B cell (primary cell): ENCODE results near the gene TOMM40. TPM values are rescaled to one million over a fixed set of nuclear protein-coding genes. Genes with fewer than 3 reads are reported as not detected.

Experiments
- ATAC-seq: fragments of 200-7000 bp; cut with Tn5 transposase; one replicate; pipeline ENCODE4 v1.10.0; 2021; ENCODE audit warnings: low read depth, mild to moderate bottlenecking, moderate number of reproducible peaks, moderate library complexity
- CTCF ChIA-PET: fragments of 350-600 bp; sonication (Branson Sonifier 250); formaldehyde crosslinking; loops from one replicate; lab custom pipeline; 2021; ENCODE audit warnings: antibody characterized with exemption, inconsistent platforms; lab: Charles Lee
- POLR2A ChIA-PET: fragments of 350-600 bp; sonication (Branson Sonifier 250); formaldehyde crosslinking; loops from one replicate; lab custom pipeline; 2021; ENCODE audit warnings: antibody characterized with exemption; lab: Charles Lee
- DNase-seq: peaks from one replicate; pipeline ENCODE4 v3.0.0; 2013
- H2AFZ ChIP-seq: 2 replicates; pipeline ENCODE4 v1.6.1; 2012; ENCODE audit warnings: mild to moderate bottlenecking, low read depth, low read length; ENCODE audit not compliant: insufficient read depth, poor library complexity, severe bottlenecking
- H3K27ac ChIP-seq, 2 donors: 1 replicate in 1 of 2; 2 replicates in 1 of 2; pipeline ENCODE4 v1.5.1; 2012 to 2013; ENCODE audit warnings: low read length in 2 of 2, mild to moderate bottlenecking in 2 of 2, moderate library complexity in 1 of 2
- H3K27me3 ChIP-seq, 4 experiments: fragments of 200-600 bp in 1 of 4; sonication (generic) in 1 of 4; replicated peaks in 1 of 4; 1 replicate in 2 of 4; 2 replicates in 2 of 4; pipeline versions ENCODE4 v1.6.1 to v1.7.0; 2013 to 2016; ENCODE audit warnings: low read length in 3 of 4, mild to moderate bottlenecking in 2 of 4, mixed read lengths in 1 of 4, moderate library complexity in 1 of 4; ENCODE audit not compliant: insufficient read depth in 4 of 4, control insufficient read depth in 3 of 4; ENCODE audit errors: control extremely low read depth in 1 of 4
- H3K36me3 ChIP-seq, 2 experiments: replicated peaks in 1 of 2; 1 replicate in 1 of 2; 2 replicates in 1 of 2; pipeline versions ENCODE4 v1.6.1 to v1.7.1; 2013; ENCODE audit warnings: low read length in 1 of 2; ENCODE audit not compliant: insufficient read depth in 2 of 2, control insufficient read depth in 1 of 2; ENCODE audit errors: control extremely low read depth in 1 of 2, extremely low read depth in 1 of 2
- H3K4me1 ChIP-seq, 2 donors: fragments of 200-600 bp in 1 of 2; sonication (generic) in 1 of 2; 1 replicate in 1 of 2; 2 replicates in 1 of 2; pipeline versions ENCODE4 v1.5.1 to v1.6.1; 2013 to 2017; ENCODE audit warnings: low read length in 2 of 2; ENCODE audit not compliant: control insufficient read depth in 2 of 2, insufficient read depth in 2 of 2
- H3K4me2 ChIP-seq: replicated peaks from 2 replicates; pipeline ENCODE3; 2012; ENCODE audit warnings: mild to moderate bottlenecking, low read depth, low read length; ENCODE audit not compliant: poor library complexity, severe bottlenecking
- H3K4me3 ChIP-seq, 5 experiments: fragments of 200-600 bp in 1 of 5; sonication (generic) in 1 of 5; 1 replicate in 3 of 5; 2 replicates in 2 of 5; pipeline versions ENCODE4 v1.5.1 to v1.7.0; 2011 to 2016; ENCODE audit warnings: low read length in 4 of 5, mild to moderate bottlenecking in 4 of 5, low read depth in 2 of 5, control low read depth in 1 of 5, moderate library complexity in 1 of 5; ENCODE audit not compliant: insufficient read depth in 1 of 5; ENCODE audit errors: control extremely low read depth in 1 of 5, extremely low read depth in 1 of 5
- H3K79me2 ChIP-seq: fragments of 200-600 bp; sonication (generic); one replicate; pipeline ENCODE4 v1.6.0; 2016; ENCODE audit warnings: low read length; ENCODE audit not compliant: control insufficient read depth, insufficient read depth
- H3K9ac ChIP-seq: fragments of 200-600 bp; sonication (generic); 2 replicates; pipeline ENCODE4 v1.6.1; 2017; ENCODE audit warnings: mild to moderate bottlenecking, low read length, moderate library complexity
- H3K9me3 ChIP-seq, 3 donors: one replicate each; pipeline versions ENCODE4 v1.6.1 to v1.7.1; 2013; ENCODE audit warnings: low read length in 2 of 3; ENCODE audit not compliant: control insufficient read depth in 2 of 3, insufficient read depth in 1 of 3; ENCODE audit errors: control extremely low read depth in 1 of 3
- H4K20me1 ChIP-seq: 2 replicates; pipeline ENCODE4 v1.6.0; 2012; ENCODE audit warnings: mild to moderate bottlenecking, low read length; ENCODE audit not compliant: insufficient read depth, control insufficient read depth, poor library complexity, severe bottlenecking
- H3K27ac Mint-ChIP-seq: one replicate; pipeline ENCODE4 v1.8.0; 2021; ENCODE audit warnings: mixed read lengths
- H3K27me3 Mint-ChIP-seq: one replicate; pipeline ENCODE4 v1.8.0; 2021; ENCODE audit warnings: mixed read lengths
- H3K4me1 Mint-ChIP-seq: one replicate; pipeline ENCODE4 v1.8.0; 2021; ENCODE audit warnings: mixed read lengths
- H3K4me3 Mint-ChIP-seq: one replicate; pipeline ENCODE4 v1.8.0; 2021; ENCODE audit warnings: mixed read lengths
- H3K9me3 Mint-ChIP-seq: one replicate; pipeline ENCODE4 v1.8.0; 2022; ENCODE audit warnings: mixed read lengths; ENCODE audit not compliant: insufficient read depth
- EZH2 ChIP-seq: IDR thresholded peaks from 2 replicates; pipeline ENCODE4 v1.6.1; 2012; ENCODE audit warnings: borderline replicate concordance, low read depth, mild to moderate bottlenecking, moderate library complexity, low read length; ENCODE audit not compliant: insufficient read depth, poor library complexity, severe bottlenecking
- whole genome bisulfite sequencing: methylation state at CpG from one replicate; pipeline ENCODE4 v1.1.5; 2013; ENCODE audit warnings: missing lambda C conversion rate; ENCODE audit not compliant: insufficient coverage; 5-methylcytosine and 5-hydroxymethylcytosine counted together
- intact Hi-C: fragments of 100-400 bp; cut with micrococcal nuclease; formaldehyde crosslinking; loops from one replicate; pipeline ENCODE4 v1.10.0; 2022
- polyA plus RNA-seq: library from polyadenylated mRNA; depleted of rRNA; stranded (reverse); fragments of >200 nt; gene quantifications from 2 replicates; pipeline ENCODE4 v1.2.3, GENCODE V29; 2012
- total RNA-seq, 2 donors: library from RNA; stranded (reverse); fragments of 120-200 nt in 1 of 2; gene quantifications; 1 replicate in 1 of 2; 2 replicates in 1 of 2; pipeline versions ENCODE4 v1.2.3 to v1.2.4, GENCODE V29; 2013 to 2022
- TF ChIP-seq, protein P1 (sequence below): fragments of 200-600 bp; IDR thresholded peaks from one replicate; pipeline ENCODE4 v1.8.0; 2022; ENCODE audit warnings: antibody characterized with exemption, mild to moderate bottlenecking

TOMM40 gene
- total and polyA plus RNA-seq, 2 donors (not counting 1 experiment from before 2014, with no cell fraction given): 30.9 to 31.1 TPM

DNA sequence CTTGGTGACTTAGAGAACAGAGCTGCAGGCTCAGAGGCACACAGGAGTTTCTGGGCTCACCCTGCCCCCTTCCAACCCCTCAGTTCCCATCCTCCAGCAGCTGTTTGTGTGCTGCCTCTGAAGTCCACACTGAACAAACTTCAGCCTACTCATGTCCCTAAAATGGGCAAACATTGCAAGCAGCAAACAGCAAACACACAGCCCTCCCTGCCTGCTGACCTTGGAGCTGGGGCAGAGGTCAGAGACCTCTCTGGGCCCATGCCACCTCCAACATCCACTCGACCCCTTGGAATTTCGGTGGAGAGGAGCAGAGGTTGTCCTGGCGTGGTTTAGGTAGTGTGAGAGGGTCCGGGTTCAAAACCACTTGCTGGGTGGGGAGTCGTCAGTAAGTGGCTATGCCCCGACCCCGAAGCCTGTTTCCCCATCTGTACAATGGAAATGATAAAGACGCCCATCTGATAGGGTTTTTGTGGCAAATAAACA is 33.2 kb downstream of the TOMM40 start:
- intact Hi-C loops: no loop called here
- Histone ChIP-seq H3K9me3 (peaks cover 0 to 6% (median 0%) of the 10 kb centered on the region in 3 donors), H3K4me2 (no peak overlapping the region), H3K4me1 (peaks cover 4 to 8% of the 10 kb centered on the region in 2 donors), H4K20me1 (no peaks in the 10 kb centered on the region), H3K27me3 (peaks cover 0 to 10% (median 5%) of the 10 kb centered on the region in 4 experiments), H3K4me3 (no peak overlapping the region), H3K9ac (no peak overlapping the region), H3K36me3 (no peaks in the 10 kb centered on the region), H3K27ac (no peak overlapping the region), H2AFZ (no peak overlapping the region), H3K79me2 (no peaks in the 10 kb centered on the region)
- Mint-ChIP-seq H3K9me3 (no peaks in the 10 kb centered on the region), H3K4me3 (no peak overlapping the region), H3K27me3 (peaks cover 18% of the 10 kb centered on the region), H3K27ac (no peak overlapping the region), H3K4me1 (peaks cover 6% of the 10 kb centered on the region)
- 98% methylated on average over 5 of the region's 8 CpGs for WGBS
- CTCF ChIA-PET: interaction anchor here (0.6 kb wide), 1 partner anchor 1780 kb away, joined by 4 read pairs; no protein-coding TSS in a partner anchor
- POLR2A ChIA-PET: no interaction called here
- DNase-seq (no peak), ATAC-seq (no peak)
- no peak for TF ChIP-seq EZH2
- TF ChIP-seq, protein P1, sequence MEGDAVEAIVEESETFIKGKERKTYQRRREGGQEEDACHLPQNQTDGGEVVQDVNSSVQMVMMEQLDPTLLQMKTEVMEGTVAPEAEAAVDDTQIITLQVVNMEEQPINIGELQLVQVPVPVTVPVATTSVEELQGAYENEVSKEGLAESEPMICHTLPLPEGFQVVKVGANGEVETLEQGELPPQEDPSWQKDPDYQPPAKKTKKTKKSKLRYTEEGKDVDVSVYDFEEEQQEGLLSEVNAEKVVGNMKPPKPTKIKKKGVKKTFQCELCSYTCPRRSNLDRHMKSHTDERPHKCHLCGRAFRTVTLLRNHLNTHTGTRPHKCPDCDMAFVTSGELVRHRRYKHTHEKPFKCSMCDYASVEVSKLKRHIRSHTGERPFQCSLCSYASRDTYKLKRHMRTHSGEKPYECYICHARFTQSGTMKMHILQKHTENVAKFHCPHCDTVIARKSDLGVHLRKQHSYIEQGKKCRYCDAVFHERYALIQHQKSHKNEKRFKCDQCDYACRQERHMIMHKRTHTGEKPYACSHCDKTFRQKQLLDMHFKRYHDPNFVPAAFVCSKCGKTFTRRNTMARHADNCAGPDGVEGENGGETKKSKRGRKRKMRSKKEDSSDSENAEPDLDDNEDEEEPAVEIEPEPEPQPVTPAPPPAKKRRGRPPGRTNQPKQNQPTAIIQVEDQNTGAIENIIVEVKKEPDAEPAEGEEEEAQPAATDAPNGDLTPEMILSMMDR: no peak

DNA sequence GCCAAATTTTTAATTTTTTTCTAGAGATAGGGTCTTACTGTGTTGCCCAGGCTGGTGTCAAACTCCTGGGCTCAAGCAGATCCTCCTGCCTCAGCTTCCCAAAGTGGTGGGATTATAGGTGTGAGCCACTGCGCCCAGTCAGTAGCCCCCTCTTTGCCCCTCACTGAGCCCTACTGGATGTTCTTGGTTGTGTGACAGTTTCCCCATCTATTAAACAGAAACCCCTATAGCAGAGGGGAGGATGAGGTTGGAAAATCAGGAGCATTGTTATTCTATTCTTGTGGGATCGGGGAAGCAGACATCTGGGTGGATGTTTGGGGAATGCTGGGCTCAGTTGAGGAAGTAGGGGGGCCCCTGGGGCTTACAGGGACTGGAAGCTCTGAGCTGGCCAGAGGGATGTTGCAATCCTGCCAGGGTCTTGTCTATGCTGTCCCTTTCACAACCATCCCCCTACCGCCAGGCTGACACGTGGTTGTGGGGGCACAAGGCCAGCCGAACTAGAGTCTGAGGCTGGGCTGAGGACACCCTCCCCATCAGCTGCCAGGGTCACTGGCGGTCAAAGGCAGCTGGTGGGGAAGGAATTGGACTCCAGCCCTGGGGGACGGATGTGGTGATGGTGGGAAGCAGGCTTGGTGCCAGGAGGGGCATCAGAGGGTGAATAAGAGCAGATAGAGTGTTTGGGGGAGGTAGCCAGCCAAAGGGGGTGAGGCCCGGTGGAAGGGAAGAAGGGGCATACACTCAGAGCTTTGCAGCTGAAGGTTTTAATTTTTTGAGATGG is 34.2 kb downstream of the TOMM40 start:
- H3K9me3 ChIP-seq: peaks cover 0 to 6% (median 0%) of the 10 kb centered on the region in 3 donors
- no peak overlapping the region for H3K27ac ChIP-seq
- peaks cover 4 to 8% of the 10 kb centered on the region in 2 donors for H3K4me1 ChIP-seq
- H3K4me1 Mint-ChIP-seq: peaks cover 6% of the 10 kb centered on the region
- no peak overlapping the region for H3K9ac ChIP-seq
- H3K9me3 Mint-ChIP-seq: no peaks in the 10 kb centered on the region
- DNase-seq: no peak
- no peaks in the 10 kb centered on the region for H3K79me2 ChIP-seq
- ChIA-PET CTCF (interaction anchor here (0.6 to 1.0 kb wide), 2 partner anchors 21 to 1779 kb away, joined by 4 read pairs; no protein-coding TSS in a partner anchor), POLR2A (no interaction called here)
- no peaks in the 10 kb centered on the region for H4K20me1 ChIP-seq
- no peaks in the 10 kb centered on the region for H3K36me3 ChIP-seq
- H3K27me3 Mint-ChIP-seq: peaks cover 18% of the 10 kb centered on the region
- no peak for TF ChIP-seq EZH2
- TF ChIP-seq, protein P1: no peak
- no peak overlapping the region for H3K4me2 ChIP-seq
- 33% methylated on average over 6 of the region's 8 CpGs for WGBS
- H2AFZ ChIP-seq: no peak overlapping the region
- no peak overlapping the region for H3K4me3 ChIP-seq
- intact Hi-C loops: no loop called here
- H3K27ac Mint-ChIP-seq: no peak overlapping the region
- ATAC-seq: no peak
- H3K4me3 Mint-ChIP-seq: no peak overlapping the region
- H3K27me3 ChIP-seq: peaks cover 0 to 10% (median 5%) of the 10 kb centered on the region in 4 experiments
